ENCODE measurements around the gene GALNT7. TPM values are rescaled to one million over a fixed set of nuclear protein-coding genes. Genes with fewer than 3 reads are reported as not detected.

Gene GALNT7
- polyA plus RNA-seq, 3 donors: 12.3 to 29.0 (median 19.7) TPM

DNA sequence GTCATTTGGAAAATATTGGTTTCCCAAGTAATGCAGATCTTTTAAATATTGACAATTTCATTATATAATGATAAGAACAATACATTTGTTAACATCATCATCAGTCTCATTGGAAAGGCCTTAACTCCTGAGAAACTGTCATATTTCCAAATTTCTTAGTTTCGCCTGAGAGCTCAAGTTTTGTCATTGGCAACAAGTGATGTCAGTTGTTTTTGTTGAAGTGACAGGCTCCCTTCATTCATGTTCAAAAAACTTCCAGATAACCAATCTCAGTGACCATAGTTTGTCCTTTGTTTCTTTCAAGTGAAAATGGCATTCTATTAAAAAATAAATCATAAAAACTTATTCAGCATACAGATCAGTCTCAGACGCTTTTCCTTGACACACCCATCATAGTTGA lies 93.8 kb downstream of the GALNT7 start:
- Mint-ChIP-seq H3K27ac (peak overlapping the region in 1 of 7 donors; percentile 18), H3K9me3 (no peaks in the 10 kb centered on the region), H3K4me1 (peaks cover 10% of the 10 kb centered on the region), H3K36me3 (peaks cover 5 to 20% of the 10 kb centered on the region in 2 donors), H3K4me3 (no peak overlapping the region), H3K27me3 (ENCODE audit: low read depth in 3 of 3) (no peaks in the 10 kb centered on the region)
- Histone ChIP-seq H3K79me2 (ENCODE audit: insufficient read depth, low read length) (peaks cover 58% of the 10 kb centered on the region), H3K27ac (ENCODE audit: low read depth in 1 of 2, low read length in 2 of 2) (no peak overlapping the region), H3K27me3 (ENCODE audit: control insufficient read depth in 2 of 2, insufficient read depth in 2 of 2, low read length in 2 of 2) (no peaks in the 10 kb centered on the region), H4K20me1 (ENCODE audit: insufficient read depth, low read length) (peaks cover 48% of the 10 kb centered on the region), H3K4me3 (replicated peaks in 1 of 3; ENCODE audit: low read depth in 2 of 3, low read length in 3 of 3) (no peak overlapping the region), H3K9me3 (replicated peaks in 1 of 2; ENCODE audit: control insufficient read depth in 1 of 2, insufficient read depth in 1 of 2, low read length in 2 of 2) (no peaks in the 10 kb centered on the region), H3K4me1 (ENCODE audit: control insufficient read depth in 1 of 2, insufficient read depth in 2 of 2, low read length in 2 of 2) (no peaks in the 10 kb centered on the region), H3K4me2 (replicated peaks; ENCODE audit: extremely low read depth, low read length, poor library complexity, severe bottlenecking) (no peak overlapping the region), H3K9ac (ENCODE audit: insufficient read depth, low read length, poor library complexity, severe bottlenecking) (no peak overlapping the region), H3K36me3 (replicated peaks in 1 of 2; ENCODE audit: control insufficient read depth in 1 of 2, insufficient read depth in 2 of 2, low read length in 2 of 2) (peaks cover 5 to 7% of the 10 kb centered on the region in 2 donors), H2AFZ (ENCODE audit: insufficient read depth, low read depth, low read length, poor library complexity, severe bottlenecking) (no peak overlapping the region)
- DNase-seq: no peak
- intact Hi-C loops (cut with micrococcal nuclease): no loop called here
- TF ChIP-seq, protein P1, sequence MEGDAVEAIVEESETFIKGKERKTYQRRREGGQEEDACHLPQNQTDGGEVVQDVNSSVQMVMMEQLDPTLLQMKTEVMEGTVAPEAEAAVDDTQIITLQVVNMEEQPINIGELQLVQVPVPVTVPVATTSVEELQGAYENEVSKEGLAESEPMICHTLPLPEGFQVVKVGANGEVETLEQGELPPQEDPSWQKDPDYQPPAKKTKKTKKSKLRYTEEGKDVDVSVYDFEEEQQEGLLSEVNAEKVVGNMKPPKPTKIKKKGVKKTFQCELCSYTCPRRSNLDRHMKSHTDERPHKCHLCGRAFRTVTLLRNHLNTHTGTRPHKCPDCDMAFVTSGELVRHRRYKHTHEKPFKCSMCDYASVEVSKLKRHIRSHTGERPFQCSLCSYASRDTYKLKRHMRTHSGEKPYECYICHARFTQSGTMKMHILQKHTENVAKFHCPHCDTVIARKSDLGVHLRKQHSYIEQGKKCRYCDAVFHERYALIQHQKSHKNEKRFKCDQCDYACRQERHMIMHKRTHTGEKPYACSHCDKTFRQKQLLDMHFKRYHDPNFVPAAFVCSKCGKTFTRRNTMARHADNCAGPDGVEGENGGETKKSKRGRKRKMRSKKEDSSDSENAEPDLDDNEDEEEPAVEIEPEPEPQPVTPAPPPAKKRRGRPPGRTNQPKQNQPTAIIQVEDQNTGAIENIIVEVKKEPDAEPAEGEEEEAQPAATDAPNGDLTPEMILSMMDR (IDR thresholded peaks at IDR 0.05): no peak
- no CpG with 5 or more reads among the region's 2 CpGs for WGBS (ENCODE audit: insufficient coverage)

DNA sequence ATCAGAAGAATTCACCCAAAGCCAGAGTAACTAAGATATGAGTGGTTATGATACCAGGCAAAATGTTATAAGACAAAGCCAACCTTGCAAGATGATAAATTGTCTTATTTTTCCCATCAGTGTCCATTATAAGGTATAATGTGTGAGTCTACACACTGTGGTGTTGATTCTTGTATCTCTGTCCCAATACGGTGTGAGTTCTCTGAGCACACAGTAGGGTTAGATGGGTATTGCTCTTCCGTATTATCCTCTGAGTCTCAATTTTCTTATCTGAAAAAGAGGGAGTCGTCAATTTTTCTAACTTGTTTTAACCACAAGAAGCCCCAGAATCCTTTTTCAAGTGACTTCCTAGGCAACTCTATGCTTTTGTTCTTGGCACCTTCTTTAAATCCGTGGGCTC lies 95.6 kb downstream of the GALNT7 start:
- H3K27me3 Mint-ChIP-seq (ENCODE audit: low read depth in 3 of 3): no peaks in the 10 kb centered on the region
- H3K9ac ChIP-seq (ENCODE audit: insufficient read depth, low read length, poor library complexity, severe bottlenecking): no peak overlapping the region
- H3K4me2 ChIP-seq (replicated peaks; ENCODE audit: extremely low read depth, low read length, poor library complexity, severe bottlenecking): no peak overlapping the region

More for the DNA sequence above, 95.6 kb downstream of the GALNT7 start:
- no peak overlapping the region for H3K4me3 Mint-ChIP-seq
- no peak overlapping the region for H2AFZ ChIP-seq (ENCODE audit: insufficient read depth, low read depth, low read length, poor library complexity, severe bottlenecking)
- H3K79me2 ChIP-seq (ENCODE audit: insufficient read depth, low read length): peaks cover 51% of the 10 kb centered on the region
- peaks cover 4 to 16% of the 10 kb centered on the region in 2 donors for H3K36me3 Mint-ChIP-seq
- no peak for DNase-seq
- H3K9me3 ChIP-seq (replicated peaks in 1 of 2; ENCODE audit: control insufficient read depth in 1 of 2, insufficient read depth in 1 of 2, low read length in 2 of 2): no peaks in the 10 kb centered on the region
- no peak overlapping the region for H3K4me3 ChIP-seq (replicated peaks in 1 of 3; ENCODE audit: low read depth in 2 of 3, low read length in 3 of 3)
- peaks cover 40% of the 10 kb centered on the region for H4K20me1 ChIP-seq (ENCODE audit: insufficient read depth, low read length)
- H3K9me3 Mint-ChIP-seq: no peaks in the 10 kb centered on the region
- peaks cover 10% of the 10 kb centered on the region for H3K4me1 Mint-ChIP-seq
- 0% methylated on average over 1 of the region's 4 CpGs for WGBS (ENCODE audit: insufficient coverage)
- intact Hi-C loops (cut with micrococcal nuclease): no loop called here
- no peak overlapping the region for H3K27ac ChIP-seq (ENCODE audit: low read depth in 1 of 2, low read length in 2 of 2)
- TF ChIP-seq, protein P1 (IDR thresholded peaks at IDR 0.05): no peak
- peaks cover 5% of the 10 kb centered on the region in 2 donors for H3K36me3 ChIP-seq (replicated peaks in 1 of 2; ENCODE audit: control insufficient read depth in 1 of 2, insufficient read depth in 2 of 2, low read length in 2 of 2)
- H3K27me3 ChIP-seq (ENCODE audit: control insufficient read depth in 2 of 2, insufficient read depth in 2 of 2, low read length in 2 of 2): no peaks in the 10 kb centered on the region
- no peak overlapping the region for H3K27ac Mint-ChIP-seq
- H3K4me1 ChIP-seq (ENCODE audit: control insufficient read depth in 1 of 2, insufficient read depth in 2 of 2, low read length in 2 of 2): no peaks in the 10 kb centered on the region
